MCF 10A (cell line): ENCODE data around the gene GALNT10. TPM values are rescaled to one million over a fixed set of nuclear protein-coding genes. Genes with fewer than 3 reads are reported as not detected.

Experiments used
- BruUV-seq: library from RNA; stranded (reverse); fragments of 400-500 nt; replicated peaks from 2 replicates; lab custom pipeline; 2021; lab: Mats Ljungman, UMichigan
- CTCF ChIA-PET: fragments of 300-600 bp; sonication (Branson Sonifier 250); formaldehyde crosslinking; extraction: SDS; loops from one replicate; lab custom pipeline; 2021; ENCODE audit warnings: antibody characterized with exemption, inconsistent platforms; lab: Yijun Ruan, JAX
- POLR2A ChIA-PET: fragments of 300-600, 350-650 bp; sonication (Branson Sonifier 250); formaldehyde crosslinking; extraction: SDS; loops from one replicate; lab custom pipeline; 2020; ENCODE audit warnings: antibody characterized with exemption, inconsistent platforms; lab: Yijun Ruan, JAX
- DNase-seq: peaks from one replicate; pipeline ENCODE4 v3.0.0-alpha.2; 2018; ENCODE audit not compliant: unreplicated experiment
- H3K27ac Mint-ChIP-seq: one replicate; pipeline ENCODE4 v1.8.0; 2022; ENCODE audit warnings: mild to moderate bottlenecking, low read depth, mixed read lengths; ENCODE audit not compliant: unreplicated experiment
- H3K27me3 Mint-ChIP-seq: one replicate; pipeline ENCODE4 v1.8.0; 2022; ENCODE audit warnings: mixed read lengths; ENCODE audit not compliant: insufficient read depth, unreplicated experiment
- H3K36me3 Mint-ChIP-seq: one replicate; pipeline ENCODE4 v1.8.0; 2022; ENCODE audit warnings: mild to moderate bottlenecking, moderate library complexity, mixed read lengths; ENCODE audit not compliant: insufficient read depth, unreplicated experiment
- H3K4me1 Mint-ChIP-seq: one replicate; pipeline ENCODE4 v1.8.0; 2022; ENCODE audit warnings: mixed read lengths; ENCODE audit not compliant: insufficient read depth, unreplicated experiment
- H3K4me3 Mint-ChIP-seq: one replicate; pipeline ENCODE4 v1.8.0; 2022; ENCODE audit warnings: mild to moderate bottlenecking, moderate library complexity, mixed read lengths; ENCODE audit not compliant: unreplicated experiment
- H3K9me3 Mint-ChIP-seq: one replicate; pipeline ENCODE4 v1.8.0; 2022; ENCODE audit warnings: mixed read lengths; ENCODE audit not compliant: unreplicated experiment
- CTCF ChIP-seq: fragments of 200-600 bp; IDR thresholded peaks from one replicate; pipeline ENCODE4 v1.8.0; 2022; ENCODE audit warnings: antibody characterized with exemption, mild to moderate bottlenecking; ENCODE audit not compliant: unreplicated experiment
- intact Hi-C: fragments of 100-400 bp; cut with micrococcal nuclease; formaldehyde crosslinking; loops from 2 replicates; pipeline ENCODE4 v1.14.1; 2022
- total RNA-seq: library from RNA; stranded (reverse); gene quantifications from 2 replicates; pipeline ENCODE4 v1.2.3, GENCODE V29; 2022

Gene GALNT10
- total RNA-seq, 1 experiment from 2014 or later: 57.4 TPM

- BruUV-seq: no TSS peak
- ChIA-PET POLR2A (interaction anchor here (1.9 kb wide), 1 partner anchor 9 kb away, joined by 5 read pairs; no protein-coding TSS in a partner anchor), CTCF (interaction anchor here (1.1 to 1.8 kb wide), 4 partner anchors 13 to 268 kb away, joined by 3 to 4 read pairs (median 4); no protein-coding TSS in a partner anchor)
- Mint-ChIP-seq H3K27ac (no peak overlapping the region), H3K9me3 (no peaks in the 10 kb centered on the region), H3K4me1 (no peaks in the 10 kb centered on the region), H3K36me3 (peaks cover 14% of the 10 kb centered on the region), H3K4me3 (no peak overlapping the region), H3K27me3 (no peaks in the 10 kb centered on the region)
- no peak for TF ChIP-seq CTCF
- intact Hi-C loops: no loop called here
- DNase-seq: no peak
Observed at GRCh38 chr5:154325566-154325965, 135.0 kb downstream of the GALNT10 start.

- CTCF ChIA-PET: interaction anchor here (0.7 kb wide), 1 partner anchor 65 kb away, joined by 4 read pairs; no protein-coding TSS in a partner anchor
- Mint-ChIP-seq H3K9me3 (no peaks in the 10 kb centered on the region), H3K4me3 (no peak overlapping the region), H3K27me3 (no peaks in the 10 kb centered on the region), H3K27ac (no peak overlapping the region), H3K4me1 (no peaks in the 10 kb centered on the region), H3K36me3 (peaks cover 10% of the 10 kb centered on the region)
- BruUV-seq: no TSS peak
- intact Hi-C loops: no loop called here
- POLR2A ChIA-PET: interaction anchor here (1.2 kb wide), 1 partner anchor 10 kb away, joined by 6 read pairs; no protein-coding TSS in a partner anchor
- TF ChIP-seq CTCF: no peak
- DNase-seq: no peak
Observed at GRCh38 chr5:154329062-154329461, 138.5 kb downstream of the GALNT10 start.

DNA sequence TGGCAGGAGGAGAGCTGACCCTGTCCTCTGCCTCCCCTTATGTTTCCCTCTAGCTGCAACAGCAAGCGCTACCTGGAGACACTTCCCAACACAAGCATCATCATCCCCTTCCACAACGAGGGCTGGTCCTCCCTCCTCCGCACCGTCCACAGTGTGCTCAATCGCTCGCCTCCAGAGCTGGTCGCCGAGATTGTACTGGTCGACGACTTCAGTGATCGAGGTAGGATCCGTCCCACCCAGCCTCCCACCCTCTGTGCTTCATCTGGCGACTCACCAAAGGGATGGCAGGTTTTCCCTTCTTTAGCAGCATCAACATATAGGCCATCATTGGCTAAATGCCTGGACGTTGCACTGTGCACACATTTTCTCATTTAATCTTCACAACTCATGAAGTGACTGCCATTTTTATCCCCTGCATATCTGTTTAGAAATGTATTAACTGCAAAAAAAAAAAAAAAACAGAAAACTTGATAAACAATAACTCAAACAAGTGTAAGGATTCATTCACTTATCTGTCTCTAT, 139.0 kb downstream of the GALNT10 start:
- ChIA-PET CTCF (interaction anchor here (0.7 kb wide), 1 partner anchor 64 kb away, joined by 4 read pairs; no protein-coding TSS in a partner anchor), POLR2A (interaction anchor here (1.2 kb wide), 1 partner anchor 9 kb away, joined by 6 read pairs; no protein-coding TSS in a partner anchor)
- Mint-ChIP-seq H3K4me1 (no peaks in the 10 kb centered on the region), H3K9me3 (no peaks in the 10 kb centered on the region), H3K27ac (no peak overlapping the region), H3K27me3 (no peaks in the 10 kb centered on the region), H3K36me3 (peaks cover 14% of the 10 kb centered on the region), H3K4me3 (no peak overlapping the region)
- DNase-seq: no peak
- BruUV-seq: no TSS peak
- intact Hi-C loops: no loop called here
- no peak for TF ChIP-seq CTCF

- POLR2A ChIA-PET: interaction anchor here (0.6 kb wide), 1 partner anchor 8 kb away, joined by 3 read pairs; no protein-coding TSS in a partner anchor
- Mint-ChIP-seq H3K9me3 (no peaks in the 10 kb centered on the region), H3K4me1 (no peaks in the 10 kb centered on the region), H3K36me3 (peaks cover 14% of the 10 kb centered on the region), H3K27me3 (no peaks in the 10 kb centered on the region), H3K27ac (no peak overlapping the region), H3K4me3 (no peak overlapping the region)
- DNase-seq: no peak
- BruUV-seq: no TSS peak
- intact Hi-C loops: no loop called here
- CTCF ChIA-PET: interaction anchor here (0.7 kb wide), 1 partner anchor 23 kb away, joined by 4 read pairs; no protein-coding TSS in a partner anchor
- no peak for TF ChIP-seq CTCF
Observed at GRCh38 chr5:154330097-154330667, 139.6 kb downstream of the GALNT10 start.
